T follicular helper cell (primary cell): ENCODE data around the gene TBR1.

ENCODE experiments used
- DNase-seq: peaks from one replicate; pipeline ENCODE4 v3.0.0-alpha.2; 2020; ENCODE audit warnings: low read depth

TBR1 gene

GRCh38 chr2:161415034-161415986, 787 bp upstream of the TBR1 start:
- no peak for DNase-seq

DNA sequence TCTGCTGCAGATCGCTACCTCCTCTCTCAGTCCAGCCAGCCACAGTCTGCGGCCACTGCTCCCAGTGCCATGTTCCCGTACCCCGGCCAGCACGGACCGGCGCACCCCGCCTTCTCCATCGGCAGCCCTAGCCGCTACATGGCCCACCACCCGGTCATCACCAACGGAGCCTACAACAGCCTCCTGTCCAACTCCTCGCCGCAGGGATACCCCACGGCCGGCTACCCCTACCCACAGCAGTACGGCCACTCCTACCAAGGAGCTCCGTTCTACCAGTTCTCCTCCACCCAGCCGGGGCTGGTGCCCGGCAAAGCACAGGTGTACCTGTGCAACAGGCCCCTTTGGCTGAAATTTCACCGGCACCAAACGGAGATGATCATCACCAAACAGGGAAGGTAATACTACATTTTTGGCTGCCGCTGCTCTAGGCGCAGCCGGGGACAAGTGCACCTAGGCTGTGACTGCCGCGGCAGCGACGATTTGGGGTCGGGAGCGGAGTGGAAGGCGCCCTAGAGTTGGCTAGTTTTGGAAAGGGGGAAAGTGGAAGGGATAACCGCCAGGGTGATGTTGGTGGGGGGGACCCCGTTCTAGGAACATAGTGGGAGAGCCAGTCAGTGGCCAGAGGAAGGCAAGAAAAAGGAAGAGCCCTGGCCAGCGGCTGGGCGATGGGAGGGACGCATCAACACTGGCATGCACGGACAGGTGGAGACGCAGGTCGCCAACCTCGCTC, 776 bp downstream of the TBR1 start:
- no peak for DNase-seq

- DNase-seq, result no peak
Measured at GRCh38 chr2:161417438-161418274, 1.6 kb downstream of the TBR1 start.

DNA sequence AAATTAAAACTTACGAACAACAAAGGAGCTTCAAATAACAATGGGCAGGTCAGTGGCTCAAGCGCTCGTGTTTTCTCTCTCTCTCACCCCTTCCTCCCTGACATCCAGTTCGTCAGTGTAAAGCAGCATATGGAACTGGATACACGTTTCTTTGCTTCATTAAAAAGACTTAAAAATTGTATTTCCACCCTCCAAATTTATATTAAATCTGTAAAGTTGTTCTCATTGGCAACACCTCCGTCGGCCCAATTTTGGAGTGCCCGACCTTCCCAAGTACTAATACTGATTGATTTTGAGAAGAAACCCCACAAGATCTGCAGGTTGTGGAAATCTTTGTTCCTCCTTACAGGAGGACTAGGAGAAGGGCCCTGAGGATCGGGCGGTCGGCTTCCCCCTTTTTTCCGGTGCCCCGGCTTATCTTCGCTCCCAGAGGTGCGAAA, 2.2 kb downstream of the TBR1 start:
- DNase-seq, result no peak

GRCh38 chr2:161418715-161419637, 2.9 kb downstream of the TBR1 start:
- DNase-seq, result no peak

GRCh38 chr2:161419638-161420190, 3.6 kb downstream of the TBR1 start:
- no peak for DNase-seq

DNA sequence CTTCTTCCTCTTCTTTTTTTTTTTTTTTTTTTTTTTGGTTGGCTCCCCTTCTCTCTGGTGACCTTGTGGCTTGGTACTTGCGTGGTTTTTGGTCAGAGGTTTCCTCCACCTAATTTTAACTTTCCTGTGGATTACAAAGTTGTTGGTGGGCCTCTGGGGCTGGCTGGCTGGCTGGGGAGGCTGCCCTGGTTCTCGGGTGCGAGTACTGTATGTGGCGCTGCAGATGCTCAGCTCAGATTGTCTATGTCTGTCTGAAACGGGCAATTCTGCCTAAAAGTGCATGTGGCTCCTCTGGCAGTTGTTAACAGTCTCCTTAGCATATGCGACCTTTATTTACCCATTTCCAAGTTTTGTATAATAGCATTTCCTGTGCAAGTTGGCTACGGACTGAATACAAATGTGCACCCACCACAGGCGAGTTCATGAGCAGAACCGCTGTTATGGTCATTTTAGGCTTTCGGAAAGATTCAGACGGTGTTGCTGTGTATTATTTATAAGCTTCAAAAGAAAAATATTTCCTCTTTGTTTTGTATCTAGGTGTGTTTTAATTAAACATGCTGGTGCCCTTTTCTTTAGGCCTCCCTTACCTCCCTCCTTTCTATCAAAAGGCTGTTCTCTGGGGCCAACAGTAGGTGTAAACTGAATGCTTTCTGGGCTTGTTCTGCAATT, 4.4 kb downstream of the TBR1 start:
- DNase-seq, result no peak

- DNase-seq, result no peak
Measured at GRCh38 chr2:161421686-161422085, 5.6 kb downstream of the TBR1 start.

GRCh38 chr2:161422816-161423403, 6.8 kb downstream of the TBR1 start:
- DNase-seq, result no peak

DNA sequence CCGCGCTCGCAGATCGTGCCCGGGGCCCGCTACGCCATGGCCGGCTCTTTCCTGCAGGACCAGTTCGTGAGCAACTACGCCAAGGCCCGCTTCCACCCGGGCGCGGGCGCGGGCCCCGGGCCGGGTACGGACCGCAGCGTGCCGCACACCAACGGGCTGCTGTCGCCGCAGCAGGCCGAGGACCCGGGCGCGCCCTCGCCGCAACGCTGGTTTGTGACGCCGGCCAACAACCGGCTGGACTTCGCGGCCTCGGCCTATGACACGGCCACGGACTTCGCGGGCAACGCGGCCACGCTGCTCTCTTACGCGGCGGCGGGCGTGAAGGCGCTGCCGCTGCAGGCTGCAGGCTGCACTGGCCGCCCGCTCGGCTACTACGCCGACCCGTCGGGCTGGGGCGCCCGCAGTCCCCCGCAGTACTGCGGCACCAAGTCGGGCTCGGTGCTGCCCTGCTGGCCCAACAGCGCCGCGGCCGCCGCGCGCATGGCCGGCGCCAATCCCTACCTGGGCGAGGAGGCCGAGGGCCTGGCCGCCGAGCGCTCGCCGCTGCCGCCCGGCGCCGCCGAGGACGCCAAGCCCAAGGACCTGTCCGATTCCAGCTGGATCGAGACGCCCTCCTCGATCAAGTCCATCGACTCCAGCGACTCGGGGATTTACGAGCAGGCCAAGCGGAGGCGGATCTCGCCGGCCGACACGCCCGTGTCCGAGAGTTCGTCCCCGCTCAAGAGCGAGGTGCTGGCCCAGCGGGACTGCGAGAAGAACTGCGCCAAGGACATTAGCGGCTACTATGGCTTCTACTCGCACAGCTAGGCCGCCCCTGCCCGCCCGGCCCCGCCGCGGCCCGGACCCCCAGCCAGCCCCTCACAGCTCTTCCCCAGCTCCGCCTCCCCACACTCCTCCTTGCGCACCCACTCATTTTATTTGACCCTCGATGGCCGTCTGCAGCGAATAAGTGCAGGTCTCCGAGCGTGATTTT, 7.6 kb downstream of the TBR1 start:
- no peak for DNase-seq

DNA sequence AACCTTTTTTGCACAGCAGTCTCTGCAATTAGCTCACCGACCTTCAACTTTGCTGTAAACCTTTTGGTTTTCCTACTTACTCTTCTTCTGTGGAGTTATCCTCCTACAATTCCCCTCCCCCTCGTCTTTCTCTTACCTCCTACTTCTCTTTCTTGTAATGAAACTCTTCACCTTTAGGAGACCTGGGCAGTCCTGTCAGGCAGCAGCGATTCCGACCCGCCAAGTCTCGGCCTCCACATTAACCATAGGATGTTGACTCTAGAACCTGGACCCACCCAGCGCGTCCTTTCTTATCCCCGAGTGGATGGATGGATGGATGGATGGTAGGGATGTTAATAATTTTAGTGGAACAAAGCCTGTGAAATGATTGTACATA, 8.3 kb downstream of the TBR1 start:
- DNase-seq, result no peak

- no peak for DNase-seq
Measured at GRCh38 chr2:161424891-161425727, 9.0 kb downstream of the TBR1 start.

- no peak for DNase-seq
Measured at GRCh38 chr2:161425728-161426454, 9.8 kb downstream of the TBR1 start.

DNA sequence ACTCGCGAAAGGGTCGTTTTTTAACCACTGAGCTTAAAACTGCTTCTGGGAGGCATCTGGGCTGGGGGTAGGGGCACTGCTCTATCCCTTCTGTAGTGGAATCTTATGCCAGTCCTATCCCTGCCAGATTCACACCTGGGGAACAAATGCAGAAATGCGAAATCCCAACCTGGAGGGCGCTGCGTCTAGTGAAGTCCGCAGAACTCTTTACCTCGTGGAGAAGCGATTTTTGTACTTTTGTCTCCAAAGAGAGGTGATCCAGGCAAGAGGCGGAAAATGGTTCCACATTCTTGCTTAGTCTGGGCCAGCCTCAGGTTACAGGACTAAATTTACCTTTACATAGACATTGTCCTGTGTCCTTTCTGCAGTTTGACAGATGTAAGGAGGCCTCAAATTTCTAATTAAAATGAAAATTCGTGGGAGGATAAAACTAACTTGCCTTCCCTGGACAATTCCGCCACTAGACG, 10.4 kb downstream of the TBR1 start:
- no peak for DNase-seq

GRCh38 chr2:161426922-161427663, 11.0 kb downstream of the TBR1 start:
- no peak for DNase-seq
